Cardiac atrium fibroblast (primary cell): ENCODE results near the gene ELMO1. TPM values are rescaled to one million over a fixed set of nuclear protein-coding genes. Genes with fewer than 3 reads are reported as not detected.

ENCODE experiments used
- total RNA-seq: library from RNA; depleted of rRNA; stranded (reverse); fragments of >200 nt; gene quantifications from 2 replicates; pipeline ENCODE4 v1.2.3, GENCODE V29; 2015

ELMO1 gene, protein sequence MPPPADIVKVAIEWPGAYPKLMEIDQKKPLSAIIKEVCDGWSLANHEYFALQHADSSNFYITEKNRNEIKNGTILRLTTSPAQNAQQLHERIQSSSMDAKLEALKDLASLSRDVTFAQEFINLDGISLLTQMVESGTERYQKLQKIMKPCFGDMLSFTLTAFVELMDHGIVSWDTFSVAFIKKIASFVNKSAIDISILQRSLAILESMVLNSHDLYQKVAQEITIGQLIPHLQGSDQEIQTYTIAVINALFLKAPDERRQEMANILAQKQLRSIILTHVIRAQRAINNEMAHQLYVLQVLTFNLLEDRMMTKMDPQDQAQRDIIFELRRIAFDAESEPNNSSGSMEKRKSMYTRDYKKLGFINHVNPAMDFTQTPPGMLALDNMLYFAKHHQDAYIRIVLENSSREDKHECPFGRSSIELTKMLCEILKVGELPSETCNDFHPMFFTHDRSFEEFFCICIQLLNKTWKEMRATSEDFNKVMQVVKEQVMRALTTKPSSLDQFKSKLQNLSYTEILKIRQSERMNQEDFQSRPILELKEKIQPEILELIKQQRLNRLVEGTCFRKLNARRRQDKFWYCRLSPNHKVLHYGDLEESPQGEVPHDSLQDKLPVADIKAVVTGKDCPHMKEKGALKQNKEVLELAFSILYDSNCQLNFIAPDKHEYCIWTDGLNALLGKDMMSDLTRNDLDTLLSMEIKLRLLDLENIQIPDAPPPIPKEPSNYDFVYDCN
- total RNA-seq = 0.54 and 5.8 TPM in 2 replicates

GRCh38 chr7:37448636-37449361, at the start of gene ELMO1:
Gene ELMO1 (minus strand): TSS chr7:37448864. CDS start chr7:37342690, 106,174 bp downstream.

Other genes with a start within 250 kb of the ELMO1 start
- gene GPR141, start 234.9 kb upstream of the ELMO1 start, total RNA-seq = not detected in 2 replicates